ENCODE results near the gene CASP8. TPM values are rescaled to one million over a fixed set of nuclear protein-coding genes. Genes with fewer than 3 reads are reported as not detected.

The CASP8 gene
- total and polyA plus RNA-seq, 2 donors (not counting 3 experiments of a cell fraction or from before 2014, with no cell fraction given) = 5.3 to 5.8 TPM

GRCh38 chr2:201235860-201236811 is 24.2 kb upstream of the CASP8 start:
- TF ChIP-seq, protein P1, sequence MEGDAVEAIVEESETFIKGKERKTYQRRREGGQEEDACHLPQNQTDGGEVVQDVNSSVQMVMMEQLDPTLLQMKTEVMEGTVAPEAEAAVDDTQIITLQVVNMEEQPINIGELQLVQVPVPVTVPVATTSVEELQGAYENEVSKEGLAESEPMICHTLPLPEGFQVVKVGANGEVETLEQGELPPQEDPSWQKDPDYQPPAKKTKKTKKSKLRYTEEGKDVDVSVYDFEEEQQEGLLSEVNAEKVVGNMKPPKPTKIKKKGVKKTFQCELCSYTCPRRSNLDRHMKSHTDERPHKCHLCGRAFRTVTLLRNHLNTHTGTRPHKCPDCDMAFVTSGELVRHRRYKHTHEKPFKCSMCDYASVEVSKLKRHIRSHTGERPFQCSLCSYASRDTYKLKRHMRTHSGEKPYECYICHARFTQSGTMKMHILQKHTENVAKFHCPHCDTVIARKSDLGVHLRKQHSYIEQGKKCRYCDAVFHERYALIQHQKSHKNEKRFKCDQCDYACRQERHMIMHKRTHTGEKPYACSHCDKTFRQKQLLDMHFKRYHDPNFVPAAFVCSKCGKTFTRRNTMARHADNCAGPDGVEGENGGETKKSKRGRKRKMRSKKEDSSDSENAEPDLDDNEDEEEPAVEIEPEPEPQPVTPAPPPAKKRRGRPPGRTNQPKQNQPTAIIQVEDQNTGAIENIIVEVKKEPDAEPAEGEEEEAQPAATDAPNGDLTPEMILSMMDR (IDR thresholded peaks at IDR 0.05; ENCODE audit: extremely low read depth in 1 of 2, insufficient read depth in 1 of 2, low read depth in 1 of 2, low read length in 2 of 2) = peak; percentile 46 to 52
- TF ChIP-seq EZH2 (IDR thresholded peaks at IDR 0.05; ENCODE audit: borderline replicate concordance, low read depth, low read length, severe bottlenecking) (no peak), POLR2A (IDR thresholded peaks at IDR 0.05; ENCODE audit: low read depth, low read length) (no peak), JUN (IDR thresholded peaks at IDR 0.05; ENCODE audit: borderline replicate concordance, insufficient read depth, insufficient read length, low read depth) (no peak), GATA2 (IDR thresholded peaks at IDR 0.05; ENCODE audit: insufficient read depth, insufficient read length, low read depth, low read length) (no peak)
- TF ChIP-seq, protein P2, sequence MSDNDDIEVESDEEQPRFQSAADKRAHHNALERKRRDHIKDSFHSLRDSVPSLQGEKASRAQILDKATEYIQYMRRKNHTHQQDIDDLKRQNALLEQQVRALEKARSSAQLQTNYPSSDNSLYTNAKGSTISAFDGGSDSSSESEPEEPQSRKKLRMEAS (IDR thresholded peaks at IDR 0.05; ENCODE audit: insufficient read depth, insufficient read length) = no peak
- intact Hi-C loops (cut with micrococcal nuclease) = loop anchor here (1.0 to 2.0 kb wide), 6 partner anchors 22 to 943 kb away; partner anchors contain the start of genes STRADB and TRAK2
- no peaks in the 10 kb centered on the region for H3K79me2 ChIP-seq (ENCODE audit: control insufficient read depth, insufficient read depth, low read length)
- H3K36me3 ChIP-seq (ENCODE audit: control insufficient read depth in 2 of 2, extremely low read depth in 1 of 2, insufficient read depth in 2 of 2, low read length in 2 of 2) = no peaks in the 10 kb centered on the region
- DNase-seq (ENCODE audit: low read depth, low spot score) = peak; percentile 73
- dilution Hi-C loops (cut with MboI; ENCODE audit: extremely low pct_ligation_motif_present, low sequenced_read_pairs) = no loop called here
- H3K27me3 ChIP-seq (ENCODE audit: control insufficient read depth in 2 of 2, insufficient read depth in 2 of 2, low read length in 2 of 2) = no peaks in the 10 kb centered on the region
- ChIA-PET POLR2A (no interaction called here), CTCF (interaction anchor here (0.7 to 2.4 kb wide), 7 partner anchors 11 to 943 kb away, joined by 3 to 56 read pairs (median 3); partner anchors contain the start of gene FLACC1)
- H3K4me3 ChIP-seq (replicated peaks in 1 of 3; ENCODE audit: insufficient read depth in 1 of 3, low read depth in 1 of 3, low read length in 3 of 3) = no peak overlapping the region
- H3K9me3 ChIP-seq (replicated peaks; ENCODE audit: control insufficient read depth, insufficient read depth, low read length) = no peaks in the 10 kb centered on the region
- no peak overlapping the region for H3K27ac ChIP-seq (ENCODE audit: insufficient read depth, low read depth, low read length)
- no peaks in the 10 kb centered on the region for H3K9me1 ChIP-seq (replicated peaks; ENCODE audit: control insufficient read depth, extremely low read depth, insufficient read depth, low read length)
- no TSS peak for BruUV-seq (replicated peaks)
- H2AFZ ChIP-seq (ENCODE audit: low read depth, low read length) = peak overlapping the region; percentile 42
- FAIRE-seq = peak; percentile 73
- no peak overlapping the region for H3K9ac ChIP-seq (replicated peaks; ENCODE audit: extremely low read depth, insufficient read depth, low read length)
- H4K20me1 ChIP-seq (replicated peaks; ENCODE audit: control insufficient read depth, extremely low read depth, insufficient read depth, low read length) = no peaks in the 10 kb centered on the region
- peaks cover 7% of the 10 kb centered on the region for H3K4me1 ChIP-seq (ENCODE audit: control insufficient read depth, extremely low read depth, insufficient read depth, low read length)
- no peak overlapping the region for H3K4me2 ChIP-seq (ENCODE audit: insufficient read depth, low read length)
